GM23338 (cell line): Measurements from ENCODE around the gene ERGIC3. TPM values are rescaled to one million over a fixed set of nuclear protein-coding genes. Genes with fewer than 3 reads are reported as not detected.

ENCODE experiments used
- ATAC-seq: fragments of 200-7000 bp; cut with Tn5 transposase; 3 replicates; pipeline ENCODE4 v1.9.1; 2020
- DNase-seq: peaks from one replicate; pipeline ENCODE4 v3.0.0-alpha.2; 2015; ENCODE audit warnings: low spot score
- H2AFZ ChIP-seq: fragments of 200-600 bp; sonication (generic); 2 replicates; pipeline ENCODE4 v1.8.0; 2016; ENCODE audit warnings: antibody characterized with exemption, mild to moderate bottlenecking, moderate library complexity
- H3F3A ChIP-seq: fragments of 200-600 bp; sonication (generic); replicated peaks from 2 replicates; pipeline ENCODE4 v1.8.0; 2017; ENCODE audit warnings: antibody characterized with exemption, mixed run types, low read depth
- H3K27ac ChIP-seq: fragments of 200-600 bp; sonication (generic); 2 replicates; pipeline ENCODE4 v1.6.1; 2016; ENCODE audit warnings: low read depth
- H3K27me3 ChIP-seq: fragments of 200-600 bp; sonication (generic); 2 replicates; pipeline ENCODE4 v1.8.0; 2016; ENCODE audit warnings: mild to moderate bottlenecking, mixed run types, moderate library complexity; ENCODE audit not compliant: insufficient read depth
- H3K36me3 ChIP-seq: fragments of 200-600 bp; sonication (generic); 2 replicates; pipeline ENCODE4 v1.8.0; 2016; ENCODE audit warnings: mild to moderate bottlenecking; ENCODE audit not compliant: insufficient read depth
- H3K4me1 ChIP-seq: fragments of 200-600 bp; sonication (generic); 2 replicates; pipeline ENCODE4 v1.8.0; 2016; ENCODE audit warnings: mild to moderate bottlenecking, moderate library complexity; ENCODE audit not compliant: insufficient read depth
- H3K4me2 ChIP-seq: fragments of 200-600 bp; sonication (generic); 2 replicates; pipeline ENCODE4 v1.7.1; 2017; ENCODE audit warnings: mixed run types
- H3K4me3 ChIP-seq: fragments of 200-600 bp; sonication (generic); 2 replicates; pipeline ENCODE4 v1.6.1; 2016; ENCODE audit warnings: mixed run types
- H3K79me2 ChIP-seq: fragments of 200-600 bp; sonication (generic); replicated peaks from 2 replicates; pipeline ENCODE4 v1.8.0; 2017; ENCODE audit warnings: mild to moderate bottlenecking; ENCODE audit not compliant: insufficient read depth
- H3K9me2 ChIP-seq: fragments of 200-600 bp; sonication (generic); 2 replicates; pipeline ENCODE4 v1.8.0; 2017; ENCODE audit not compliant: insufficient read depth
- H4K20me1 ChIP-seq: fragments of 200-600 bp; sonication (generic); replicated peaks from 2 replicates; pipeline ENCODE4 v1.8.0; 2017; ENCODE audit warnings: mild to moderate bottlenecking; ENCODE audit not compliant: insufficient read depth
- H3K27ac Mint-ChIP-seq: 2 replicates; pipeline ENCODE4 v1.8.0; 2020; ENCODE audit warnings: inconsistent platforms, mild to moderate bottlenecking, moderate library complexity, mixed read lengths
- H3K27me3 Mint-ChIP-seq: 3 replicates; pipeline ENCODE4 v1.8.0; 2022; ENCODE audit warnings: low read depth, mild to moderate bottlenecking, moderate library complexity, mixed read lengths, inconsistent platforms; ENCODE audit not compliant: insufficient read depth, poor library complexity
- H3K36me3 Mint-ChIP-seq: 3 replicates; pipeline ENCODE4 v1.8.0; 2021; ENCODE audit warnings: low read depth, mild to moderate bottlenecking, inconsistent platforms, moderate library complexity, mixed read lengths
- H3K4me1 Mint-ChIP-seq: 3 replicates; pipeline ENCODE4 v1.8.0; 2020; ENCODE audit warnings: mild to moderate bottlenecking, inconsistent platforms, mixed read lengths
- H3K4me3 Mint-ChIP-seq: 3 replicates; pipeline ENCODE4 v1.8.0; 2021; ENCODE audit warnings: moderate library complexity, mild to moderate bottlenecking, inconsistent platforms, mixed read lengths
- H3K9me3 Mint-ChIP-seq: 3 replicates; pipeline ENCODE4 v1.8.0; 2020; ENCODE audit warnings: moderate library complexity, mild to moderate bottlenecking, inconsistent platforms, mixed read lengths
- CTCF ChIP-seq, 2 experiments: fragments of 200-600 bp in 1 of 2; sonication (generic) in 1 of 2; conservative IDR thresholded peaks; 2 replicates each; pipeline versions ENCODE4 v1.5.1 to v1.6.1; 2016 to 2017; ENCODE audit warnings: antibody characterized with exemption in 2 of 2, low read depth in 2 of 2, mild to moderate bottlenecking in 2 of 2, moderate library complexity in 1 of 2
- POLR2AphosphoS5 ChIP-seq: IDR thresholded peaks from 2 replicates; pipeline ENCODE4 v1.6.1; 2016; ENCODE audit warnings: antibody characterized with exemption, low read depth
- ZNF331 ChIP-seq: fragments of 250-450 bp; sonication (Bioruptor Pico); IDR thresholded peaks from 2 replicates; pipeline ENCODE4 v1.5.0; 2020; ENCODE audit warnings: low read depth, mild to moderate bottlenecking, moderate library complexity
- ZNF462 ChIP-seq: fragments of 250-450 bp; sonication (Bioruptor Pico); IDR thresholded peaks from 2 replicates; pipeline ENCODE4 v1.5.0; 2020; ENCODE audit warnings: mild to moderate bottlenecking, moderate library complexity
- polyA plus RNA-seq: library from polyadenylated mRNA; unstranded; fragments of >200 nt; fragmentation: Nextera tagmentation; extraction: Ambion mirVana; gene quantifications from 2 replicates; pipeline ENCODE4 v1.2.1, GENCODE V29; 2016
- total RNA-seq: library from RNA; depleted of rRNA; stranded (reverse); fragments of >200 nt; shearing (Covaris generic); gene quantifications from 2 replicates; pipeline ENCODE4 v1.2.3, GENCODE V29; 2014

The ERGIC3 gene
- total and polyA plus RNA-seq, 2 experiments from 2014 or later, result 139 to 147 TPM

DNA sequence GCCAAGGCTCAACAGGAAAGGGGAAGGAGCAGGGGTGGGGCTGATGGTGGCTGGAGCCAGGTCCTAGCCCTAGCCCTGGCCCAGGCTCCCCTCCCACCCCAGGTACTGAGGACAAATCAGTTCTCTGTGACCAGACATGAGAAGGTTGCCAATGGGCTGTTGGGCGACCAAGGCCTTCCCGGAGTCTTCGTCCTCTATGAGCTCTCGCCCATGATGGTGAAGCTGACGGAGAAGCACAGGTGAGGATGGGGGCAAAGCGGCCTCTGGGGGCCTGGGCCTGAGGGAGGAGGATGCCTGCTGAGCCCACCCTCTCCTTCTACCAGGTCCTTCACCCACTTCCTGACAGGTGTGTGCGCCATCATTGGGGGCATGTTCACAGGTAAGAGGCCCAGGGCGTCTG is 15.0 kb downstream of the ERGIC3 start:
- Mint-ChIP-seq H3K4me3 (no peak overlapping the region), H3K27me3 (peaks cover 5% of the 10 kb centered on the region), H3K9me3 (no peaks in the 10 kb centered on the region; the same call in 2 of the 3 replicates), H3K36me3 (peaks cover 27% of the 10 kb centered on the region), H3K27ac (no peak overlapping the region), H3K4me1 (peaks cover 20% of the 10 kb centered on the region)
- no peaks in the 10 kb centered on the region for H3K9me2 ChIP-seq
- H3K79me2 ChIP-seq, result no peaks in the 10 kb centered on the region
- H2AFZ ChIP-seq, result no peak overlapping the region
- H3K36me3 ChIP-seq, result no peaks in the 10 kb centered on the region
- no peaks in the 10 kb centered on the region for H3K27me3 ChIP-seq
- no peak overlapping the region for H3K27ac ChIP-seq
- no peak for TF ChIP-seq ZNF462
- no peak for TF ChIP-seq CTCF (conservative IDR thresholded peaks at IDR 0.05; ENCODE audit: low read depth in 2 of 2)
- no peak for TF ChIP-seq ZNF331 (CRISPR knock-in tag)
- no peak for TF ChIP-seq POLR2AphosphoS5
- no peak for ATAC-seq
- H3K4me2 ChIP-seq, result no peak overlapping the region
- no peak overlapping the region for H3K4me3 ChIP-seq
- H4K20me1 ChIP-seq, result no peaks in the 10 kb centered on the region; the same call in 1 of the 2 replicates
- DNase-seq, result no peak
- peaks cover 3% of the 10 kb centered on the region; the same call in 1 of the 2 replicates for H3K4me1 ChIP-seq
- H3F3A ChIP-seq, result no peaks in the 10 kb centered on the region
